ENCODE measurements around the gene YOD1.

- no peak for TF ChIP-seq EP300 (IDR thresholded peaks at IDR 0.05; ENCODE audit: borderline replicate concordance)
- no peak for TF ChIP-seq CREB1 (IDR thresholded peaks at IDR 0.05; ENCODE audit: low read depth)
Measured at GRCh38 chr1:207036865-207037264, 14.1 kb downstream of the YOD1 start.
